ENCODE results near the gene PLEKHG3. TPM values are rescaled to one million over a fixed set of nuclear protein-coding genes. Genes with fewer than 3 reads are reported as not detected.

PLEKHG3 gene
- polyA plus RNA-seq, 3 donors from 2014 or later: 36.8 to 216 (median 71.4) TPM

DNA sequence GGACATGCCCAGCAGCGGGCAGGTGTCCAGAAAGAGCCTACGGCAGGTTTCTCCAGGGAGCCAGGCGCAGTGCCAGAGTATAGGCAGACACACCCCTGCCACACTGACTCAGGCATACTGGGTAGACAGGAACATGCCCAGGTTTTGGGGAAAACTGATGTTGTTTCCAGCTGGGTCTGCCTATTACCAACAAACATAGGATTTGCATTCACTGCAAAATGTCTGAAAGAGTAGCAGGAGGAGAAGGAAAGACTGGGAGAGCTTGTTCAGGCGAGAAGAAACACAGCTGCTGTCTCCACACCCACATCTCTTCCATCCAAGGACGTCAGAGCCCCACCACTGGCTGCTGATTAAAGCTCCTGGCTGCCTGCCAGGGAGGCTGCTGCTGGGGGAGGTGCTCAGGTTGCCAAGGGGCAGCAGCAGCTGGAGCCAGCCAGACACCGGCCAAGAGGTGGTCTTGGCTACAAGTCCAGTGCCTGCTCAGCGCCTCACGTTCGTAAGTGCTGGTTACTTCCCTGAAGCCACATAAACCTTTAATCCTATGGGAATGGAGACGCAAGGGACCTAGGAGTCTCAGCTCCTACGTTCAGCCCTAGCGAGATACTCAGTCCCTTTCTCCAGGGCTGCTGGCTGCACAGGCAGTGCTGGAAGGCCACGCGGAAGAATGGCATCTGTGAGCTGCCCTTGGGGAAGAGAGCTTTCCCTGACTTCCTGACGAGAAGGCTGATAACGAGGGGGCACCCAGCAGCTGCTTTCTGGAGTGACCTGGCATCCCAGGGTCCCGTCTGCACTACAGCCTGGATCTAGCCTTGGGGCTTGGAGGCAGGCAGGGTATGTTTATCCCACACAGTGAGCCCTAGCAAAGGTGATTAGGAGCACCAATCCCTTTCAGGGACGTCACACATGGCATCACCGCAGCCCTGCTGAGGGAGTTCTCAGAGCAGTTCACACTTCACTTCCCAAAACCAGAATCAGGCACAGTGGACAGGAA lies 58.1 kb downstream of the PLEKHG3 start:
- Mint-ChIP-seq H3K36me3 (no peaks in the 10 kb centered on the region), H3K4me1 (peaks cover 74 to 75% of the 10 kb centered on the region in 2 donors), H3K9me3 (no peaks in the 10 kb centered on the region), H3K27ac (peak overlapping the region in 2 of 6 donors; percentile 51 to 77), H3K27me3 (ENCODE audit: low read depth in 3 of 3) (peaks cover 4 to 49% (median 31%) of the 10 kb centered on the region in 3 donors), H3K4me3 (peak overlapping the region in 4 of 5 donors; percentile 41 to 68 (median 49))
- DNase-seq: peak; percentile 25 to 55 (median 42)

DNA sequence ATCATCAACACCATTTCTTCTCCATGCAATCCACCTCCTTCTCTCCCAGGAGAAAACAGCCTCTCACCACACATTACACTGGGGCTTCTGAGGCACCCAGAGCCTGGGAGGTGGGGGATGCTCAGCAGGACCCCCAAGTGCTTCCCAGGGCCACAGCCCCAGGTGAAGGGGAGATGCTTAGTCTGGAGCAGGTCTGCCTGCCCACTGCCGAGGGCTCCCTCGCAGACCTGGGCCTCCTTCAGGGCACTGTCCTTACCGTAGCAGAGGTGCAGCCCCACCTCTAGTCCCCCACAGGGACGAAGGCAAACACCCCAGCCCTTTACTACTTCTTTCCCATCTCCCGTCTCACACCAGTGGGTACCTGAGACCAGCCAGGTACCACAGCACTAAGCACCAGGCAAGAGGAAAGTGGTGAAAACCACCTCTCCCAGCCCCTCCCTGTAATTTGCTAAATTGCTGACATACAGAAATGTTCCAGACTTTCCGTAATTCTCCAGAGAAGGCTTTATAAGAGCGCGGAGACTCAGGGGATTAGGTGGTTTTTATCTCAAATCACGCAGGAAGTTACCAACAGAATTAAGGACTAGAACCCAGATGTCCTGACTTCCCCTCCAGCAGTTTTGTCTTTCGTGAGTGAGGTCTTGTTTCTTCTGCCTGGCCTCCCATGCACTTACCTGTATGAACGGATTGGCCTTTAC lies 59.0 kb downstream of the PLEKHG3 start:
- H3K4me1 Mint-ChIP-seq: peaks cover 65 to 67% of the 10 kb centered on the region in 2 donors
- peak overlapping the region in 2 of 6 donors; percentile 40 to 49 for H3K27ac Mint-ChIP-seq
- no peak for DNase-seq
- H3K36me3 Mint-ChIP-seq: no peaks in the 10 kb centered on the region
- H3K9me3 Mint-ChIP-seq: no peaks in the 10 kb centered on the region
- peaks cover 4 to 50% (median 26%) of the 10 kb centered on the region in 3 donors for H3K27me3 Mint-ChIP-seq (ENCODE audit: low read depth in 3 of 3)
- H3K4me3 Mint-ChIP-seq: peak overlapping the region in 3 of 5 donors; percentile 15 to 31 (median 21)

DNA sequence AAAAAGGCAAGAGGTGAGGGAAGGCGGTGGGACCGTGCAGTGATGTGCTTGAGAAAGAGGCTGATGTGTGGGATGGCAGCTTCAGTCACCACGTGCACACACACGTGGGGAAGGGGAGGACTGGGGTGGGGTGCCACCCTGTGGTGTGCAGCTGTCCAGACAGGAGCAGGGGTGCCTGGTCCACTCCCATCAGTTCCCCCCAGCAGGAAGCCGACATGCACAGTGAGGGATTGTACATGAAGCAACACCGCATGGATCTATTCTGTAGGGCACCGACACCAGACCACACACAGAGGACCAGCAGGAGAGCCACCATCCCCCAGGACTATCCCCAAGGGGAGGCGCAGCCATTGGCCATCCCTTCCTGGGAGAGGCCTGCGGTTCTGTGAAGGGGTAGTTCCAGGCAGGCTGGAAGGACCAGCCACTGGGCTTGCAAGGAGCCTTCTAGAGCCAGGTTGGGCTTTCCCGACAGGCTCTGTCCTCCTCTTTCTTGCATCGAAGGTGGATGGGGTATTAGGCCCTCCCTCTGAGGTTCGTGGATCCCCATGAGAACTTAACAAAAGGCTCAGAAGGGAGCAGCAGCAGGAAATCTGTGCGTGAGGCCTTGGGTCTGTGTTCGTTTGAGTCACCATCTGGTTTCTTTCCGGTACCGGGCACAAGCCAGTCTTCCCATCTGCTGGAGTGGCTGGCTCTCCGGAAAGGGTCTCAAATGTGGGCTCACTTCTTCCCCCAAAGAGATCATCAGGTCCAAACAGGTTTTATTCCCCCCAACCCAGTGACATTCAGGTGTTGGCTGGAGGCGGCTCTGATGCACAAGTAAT lies 59.8 kb downstream of the PLEKHG3 start:
- peak overlapping the region in 4 of 6 donors; percentile 13 to 55 (median 51) for H3K27ac Mint-ChIP-seq
- peaks cover 57 to 59% of the 10 kb centered on the region in 2 donors for H3K4me1 Mint-ChIP-seq
- H3K9me3 Mint-ChIP-seq: no peaks in the 10 kb centered on the region

DNA sequence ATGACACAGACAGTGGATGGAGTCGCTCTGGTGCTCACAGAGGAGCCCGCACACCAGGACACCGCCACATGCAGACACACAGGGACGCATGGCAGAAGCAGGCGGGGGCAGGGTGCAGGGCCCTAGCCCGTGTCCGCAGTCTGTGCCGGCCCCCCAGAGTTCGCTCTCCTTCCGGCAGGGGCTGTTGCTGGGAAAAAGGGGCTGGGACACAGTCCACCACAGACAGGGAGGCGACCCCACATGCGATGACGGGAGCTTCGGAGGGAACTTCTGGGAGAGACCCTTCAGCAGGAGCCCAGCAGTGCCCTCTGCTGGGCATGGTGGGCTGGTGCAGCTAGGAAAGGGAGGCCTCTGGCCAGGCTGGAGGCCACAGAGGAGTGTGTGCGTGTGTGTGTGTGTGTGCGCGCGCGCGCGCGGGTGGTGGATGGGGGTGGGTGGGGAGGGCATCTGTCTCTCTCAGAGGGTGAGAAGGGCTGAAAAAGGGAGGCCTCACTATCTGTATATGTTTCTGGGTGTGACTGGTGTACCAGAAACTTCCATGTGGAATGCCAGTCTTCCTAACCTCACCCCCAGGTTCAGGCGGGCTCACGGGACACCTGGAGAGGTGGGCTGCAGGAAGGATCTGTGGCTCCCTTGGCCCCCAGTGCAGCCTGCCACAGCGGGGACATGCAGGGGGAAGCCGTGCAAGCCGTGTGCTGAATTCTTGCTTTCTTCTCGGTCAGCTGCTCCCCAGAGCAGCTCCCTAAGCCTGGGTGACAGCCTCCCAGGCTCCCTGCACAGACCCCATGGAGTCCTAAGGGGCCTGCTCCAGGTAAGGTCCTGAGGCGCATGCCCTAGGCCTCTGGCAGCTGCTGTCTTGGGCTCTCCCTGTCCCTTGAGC lies 60.7 kb downstream of the PLEKHG3 start:
- Mint-ChIP-seq H3K9me3 (no peaks in the 10 kb centered on the region), H3K27me3 (ENCODE audit: low read depth in 3 of 3) (peaks cover 4 to 38% (median 26%) of the 10 kb centered on the region in 3 donors), H3K36me3 (no peaks in the 10 kb centered on the region), H3K4me1 (peaks cover 49 to 50% of the 10 kb centered on the region in 2 donors), H3K27ac (peak overlapping the region in 3 of 6 donors; percentile 13 to 55 (median 53)), H3K4me3 (peak overlapping the region; percentile 72 to 87 (median 80))
- DNase-seq: peak; percentile 71 to 77 (median 76)

More for the DNA sequence above, 59.8 kb downstream of the PLEKHG3 start:
- H3K4me3 Mint-ChIP-seq: peak overlapping the region; percentile 72 to 87 (median 80)
- H3K36me3 Mint-ChIP-seq: no peaks in the 10 kb centered on the region
- DNase-seq: no peak
- H3K27me3 Mint-ChIP-seq (ENCODE audit: low read depth in 3 of 3): peaks cover 4 to 42% (median 26%) of the 10 kb centered on the region in 3 donors

DNA sequence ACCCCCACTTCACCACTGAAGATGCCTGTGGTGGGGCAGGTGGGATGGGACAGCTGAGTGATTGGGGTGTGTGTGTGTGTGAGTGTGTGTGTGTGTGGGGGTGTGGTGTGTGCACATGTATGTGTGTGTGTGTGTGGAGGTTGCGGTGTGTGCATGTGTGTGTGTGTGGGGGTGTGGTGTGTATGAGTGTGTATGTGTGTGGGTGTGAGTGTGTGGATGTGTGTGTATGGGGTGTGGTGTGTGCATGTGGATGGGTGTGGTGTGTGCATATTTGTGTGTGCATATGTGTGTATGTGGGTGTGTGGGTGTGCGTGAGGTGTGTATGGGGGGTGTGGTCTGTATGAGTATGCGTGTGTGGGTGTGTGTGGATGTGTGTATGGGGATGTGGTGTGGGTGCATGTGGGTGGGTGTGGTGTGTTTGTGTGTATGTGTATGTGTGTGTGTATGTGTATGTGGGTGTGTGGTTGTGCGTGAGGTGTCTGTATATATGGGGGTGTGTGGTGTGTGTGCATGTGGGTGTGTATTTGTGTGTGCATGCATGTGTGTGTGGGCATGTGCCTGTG lies 61.6 kb downstream of the PLEKHG3 start:
- Mint-ChIP-seq H3K4me3 (peak overlapping the region in 1 of 5 donors; percentile 15), H3K4me1 (peaks cover 39 to 41% of the 10 kb centered on the region in 2 donors)

DNA sequence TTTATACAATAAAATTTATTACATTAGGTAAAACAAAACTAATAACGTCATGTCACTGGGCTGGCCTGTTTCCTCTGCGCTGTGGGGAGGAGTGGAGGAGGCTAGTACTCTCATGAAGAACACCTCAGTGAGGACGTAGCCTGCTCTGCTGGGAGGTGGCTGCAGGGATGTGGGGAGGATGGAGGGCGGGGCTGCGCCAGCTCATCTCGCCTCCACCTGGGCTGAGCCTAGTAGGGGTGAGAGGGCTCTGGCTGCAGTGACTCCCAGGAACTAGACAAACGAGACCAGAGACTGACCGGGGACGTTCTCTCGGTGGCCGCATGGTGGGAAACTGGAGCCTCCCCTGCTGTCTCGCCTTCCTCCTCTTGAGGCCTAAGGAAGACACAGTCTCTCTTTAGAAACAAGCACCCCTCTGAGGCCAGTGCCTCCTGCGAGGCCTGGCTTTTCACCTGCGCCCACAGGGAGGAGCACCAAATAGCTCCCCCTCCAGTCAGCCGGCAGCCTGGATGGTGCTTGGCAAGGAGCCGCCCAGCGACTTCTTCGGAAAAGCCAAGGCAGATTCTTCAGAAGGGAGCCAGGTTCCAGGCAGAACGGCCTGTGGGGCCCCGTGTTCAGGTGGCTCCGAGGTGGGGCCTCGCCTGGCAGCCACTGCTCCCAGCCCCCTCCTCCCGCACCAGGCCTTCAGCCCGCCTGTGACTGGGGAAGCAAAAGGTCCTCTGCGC lies 62.4 kb downstream of the PLEKHG3 start:
- Mint-ChIP-seq H3K9me3 (no peaks in the 10 kb centered on the region), H3K27me3 (ENCODE audit: low read depth in 3 of 3) (peaks cover 4 to 28% (median 19%) of the 10 kb centered on the region in 3 donors), H3K27ac (no peak overlapping the region), H3K36me3 (no peaks in the 10 kb centered on the region), H3K4me1 (peaks cover 31 to 33% of the 10 kb centered on the region in 2 donors), H3K4me3 (no peak overlapping the region)
- no peak for DNase-seq

More for the DNA sequence above, 61.6 kb downstream of the PLEKHG3 start:
- H3K36me3 Mint-ChIP-seq: no peaks in the 10 kb centered on the region
- no peak for DNase-seq
- no peaks in the 10 kb centered on the region for H3K9me3 Mint-ChIP-seq
- peak overlapping the region in 2 of 6 donors; percentile 8 to 68 for H3K27ac Mint-ChIP-seq
- peaks cover 4 to 30% (median 19%) of the 10 kb centered on the region in 3 donors for H3K27me3 Mint-ChIP-seq (ENCODE audit: low read depth in 3 of 3)

DNA sequence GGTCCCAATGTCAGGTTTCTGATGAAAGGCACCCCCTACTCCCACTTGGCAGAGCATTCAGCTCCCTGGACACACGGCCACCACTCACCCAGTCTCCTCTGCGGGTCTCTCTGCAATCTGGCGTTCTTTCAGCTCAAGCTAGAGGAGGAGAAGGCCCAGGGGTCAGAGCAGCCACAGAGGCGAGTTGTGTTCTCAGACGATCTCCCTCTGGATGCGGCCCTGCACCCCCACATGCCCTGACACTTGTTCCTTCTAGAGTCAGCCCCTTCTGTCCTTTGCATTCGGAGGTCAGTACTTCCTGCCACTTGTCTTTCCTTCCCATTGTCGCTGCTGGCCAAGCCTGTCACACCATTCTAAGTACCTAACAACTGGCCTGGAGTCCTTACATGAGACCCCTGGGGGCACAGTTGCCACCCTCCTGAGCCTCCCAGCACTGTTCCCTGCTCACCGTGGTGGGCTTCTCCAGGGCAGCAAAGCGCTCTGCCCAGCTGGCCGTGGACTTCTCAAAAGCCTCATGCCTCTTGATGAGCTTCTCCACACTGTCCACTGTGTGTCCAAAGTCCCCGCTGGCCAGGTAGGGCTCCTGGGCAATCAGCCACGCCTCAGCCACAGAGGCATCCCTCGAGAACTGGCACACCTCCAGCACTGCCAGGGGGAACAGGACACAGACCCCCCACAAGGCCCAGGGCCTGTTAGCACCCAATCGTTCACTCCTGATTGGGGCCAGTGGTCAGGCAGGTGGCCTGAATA lies 63.2 kb downstream of the PLEKHG3 start:
- no peaks in the 10 kb centered on the region for H3K9me3 Mint-ChIP-seq
- peaks cover 2 to 22% (median 14%) of the 10 kb centered on the region in 3 donors for H3K27me3 Mint-ChIP-seq (ENCODE audit: low read depth in 3 of 3)
- DNase-seq: no peak
- no peak overlapping the region for H3K27ac Mint-ChIP-seq
- H3K4me1 Mint-ChIP-seq: peaks cover 23 to 25% of the 10 kb centered on the region in 2 donors
- H3K4me3 Mint-ChIP-seq: no peak overlapping the region
- H3K36me3 Mint-ChIP-seq: no peaks in the 10 kb centered on the region

DNA sequence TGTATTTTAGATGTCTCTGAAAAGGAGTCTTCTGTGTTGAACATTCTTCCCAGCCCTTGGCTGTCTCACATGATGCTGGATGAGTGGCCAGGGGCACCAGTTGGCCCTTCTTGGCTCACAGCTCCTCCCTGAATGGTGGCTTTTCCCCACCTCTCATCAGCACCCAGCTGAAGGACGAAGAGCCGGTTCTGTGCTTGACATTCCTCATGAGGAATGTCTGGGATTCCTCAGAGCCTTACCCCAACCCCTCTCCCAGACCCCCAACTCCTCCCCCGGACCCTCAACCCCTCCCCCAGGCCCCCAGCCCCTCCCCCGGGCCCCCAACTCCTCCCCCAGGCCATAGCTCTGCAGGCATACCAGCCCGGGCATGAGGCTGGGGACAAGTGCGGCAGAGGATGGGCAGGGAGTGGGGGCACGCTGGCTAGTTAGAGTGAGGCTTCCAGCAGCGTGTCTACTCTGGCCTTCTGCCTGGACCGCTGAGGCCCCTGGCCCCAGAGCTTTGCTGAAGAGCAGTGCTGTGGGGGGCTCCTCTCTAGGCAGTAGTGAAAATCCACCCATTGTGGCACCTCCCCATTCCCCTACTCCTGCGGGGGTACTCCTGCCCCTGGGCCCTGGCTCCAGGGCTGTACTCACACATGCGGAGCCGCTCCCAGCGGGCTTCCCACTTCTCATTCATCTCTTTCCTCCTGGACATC lies 64.3 kb downstream of the PLEKHG3 start:
- H3K27me3 Mint-ChIP-seq (ENCODE audit: low read depth in 3 of 3): peaks cover 2 to 15% (median 11%) of the 10 kb centered on the region in 3 donors
- no peak overlapping the region for H3K27ac Mint-ChIP-seq
- no peaks in the 10 kb centered on the region for H3K36me3 Mint-ChIP-seq
- H3K4me3 Mint-ChIP-seq: no peak overlapping the region
- no peaks in the 10 kb centered on the region for H3K9me3 Mint-ChIP-seq
- no peak for DNase-seq
- H3K4me1 Mint-ChIP-seq: peaks cover 13 to 14% of the 10 kb centered on the region in 2 donors

DNA sequence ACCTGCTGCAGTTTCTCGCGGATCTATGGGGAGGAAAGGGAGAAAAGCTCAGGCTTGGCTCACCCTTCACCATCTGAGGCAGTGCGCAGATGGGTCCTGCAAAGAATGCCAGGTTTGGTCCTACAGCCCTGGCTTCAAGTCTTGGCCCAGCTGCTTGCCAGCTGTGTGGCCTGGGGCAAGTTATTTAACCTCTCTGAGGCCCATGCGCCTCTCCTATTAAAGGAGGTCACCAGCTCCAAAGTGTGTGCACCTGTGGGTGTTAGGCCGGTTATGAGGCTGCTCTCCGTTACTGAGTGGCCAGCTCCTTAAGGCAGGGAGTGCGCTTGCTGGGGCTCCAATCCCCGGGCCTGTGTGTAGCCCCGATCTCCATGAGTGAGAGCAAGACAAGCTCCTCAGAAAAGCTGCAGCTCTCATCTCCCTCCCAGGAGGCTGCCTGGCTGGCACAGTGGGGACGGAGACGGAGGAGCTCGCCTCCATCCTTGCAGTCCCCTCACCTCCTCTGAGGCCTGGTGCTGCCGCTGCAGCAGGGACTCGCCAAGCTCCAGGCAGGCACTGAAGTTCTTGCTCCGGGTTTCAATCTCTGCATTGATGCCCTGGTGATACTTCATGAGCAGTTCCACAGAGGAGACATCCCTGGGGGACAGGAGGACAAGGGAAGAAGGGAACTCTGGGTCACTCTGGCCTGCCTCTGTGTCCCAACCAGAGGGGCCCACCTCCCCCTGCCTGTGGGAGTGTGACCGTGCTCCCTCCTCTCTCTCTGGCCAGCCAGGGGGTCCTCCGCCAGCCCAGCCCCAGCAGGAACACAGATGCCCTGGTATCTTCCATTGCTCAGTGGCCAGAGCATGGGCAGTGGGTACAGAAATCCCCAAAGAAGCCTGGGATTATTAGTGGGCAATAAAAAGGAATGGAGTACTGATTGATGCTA lies 65.1 kb downstream of the PLEKHG3 start:
- Mint-ChIP-seq H3K4me1 (peaks cover 6% of the 10 kb centered on the region in 2 donors), H3K27me3 (ENCODE audit: low read depth in 3 of 3) (peaks cover 2 to 12% (median 11%) of the 10 kb centered on the region in 3 donors), H3K9me3 (no peaks in the 10 kb centered on the region), H3K36me3 (no peaks in the 10 kb centered on the region), H3K4me3 (no peak overlapping the region), H3K27ac (no peak overlapping the region)
- no peak for DNase-seq

DNA sequence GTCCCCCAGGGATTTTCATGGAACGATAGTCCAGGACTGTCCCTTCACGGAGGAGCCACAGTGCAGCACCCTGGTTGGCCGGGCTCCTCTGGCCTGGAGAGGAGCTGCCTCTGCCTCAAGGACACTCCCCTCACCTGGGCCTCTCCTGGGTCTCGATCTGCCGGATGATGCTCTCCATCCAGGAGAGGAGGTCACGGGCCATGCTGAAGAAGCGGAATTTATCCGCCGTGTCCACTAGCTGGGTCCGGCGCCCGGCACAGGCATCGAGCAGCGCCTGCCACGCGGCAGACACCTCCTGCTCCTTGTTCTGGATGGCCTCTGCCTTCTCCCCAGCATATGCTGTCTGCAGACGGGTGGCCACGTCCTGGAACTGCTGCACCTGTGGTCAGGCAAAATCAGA lies 66.5 kb downstream of the PLEKHG3 start:
- Mint-ChIP-seq H3K36me3 (no peaks in the 10 kb centered on the region), H3K4me3 (no peak overlapping the region), H3K9me3 (no peaks in the 10 kb centered on the region), H3K27me3 (ENCODE audit: low read depth in 3 of 3) (peaks cover 0 to 10% (median 8%) of the 10 kb centered on the region in 3 donors), H3K4me1 (no peaks in the 10 kb centered on the region), H3K27ac (no peak overlapping the region)
- DNase-seq: no peak

Data from immature natural killer cell (primary cell).